RWPE1 (cell line): ENCODE data around the gene SEC16A.
A peak's percentile ranks its signal among the peaks of the same experiment; 100 is the strongest.
"Not testable (repeated sequence)": the region's sequence is repeated elsewhere in the genome, so short reads cannot be mapped to it uniquely, and the experiment has no call there.

Experiments
- CTCF ChIA-PET: fragments of 350-600 bp; sonication (Branson Sonifier 250); formaldehyde crosslinking; extraction: SDS; loops from one replicate; lab custom pipeline; 2021; lab: Yijun Ruan, JAX
- POLR2A ChIA-PET: fragments of 400-600 bp; formaldehyde crosslinking; extraction: SDS; loops from one replicate; lab custom pipeline; 2020; ENCODE audit warnings: antibody characterized with exemption; ENCODE audit not compliant: low non-redundant PET; lab: Yijun Ruan, JAX
- DNase-seq: peaks from one replicate; pipeline ENCODE4 v3.0.0; 2012; ENCODE audit warnings: low spot score
- H3K27ac ChIP-seq: fragments of 450-650 bp; 2 replicates; pipeline ENCODE4 v1.5.1; 2017
- CTCF ChIP-seq: fragments of 450-650 bp; conservative IDR thresholded peaks from 2 replicates; pipeline ENCODE4 v1.5.1; 2017; ENCODE audit warnings: low read depth, mild to moderate bottlenecking

SEC16A gene

DNA sequence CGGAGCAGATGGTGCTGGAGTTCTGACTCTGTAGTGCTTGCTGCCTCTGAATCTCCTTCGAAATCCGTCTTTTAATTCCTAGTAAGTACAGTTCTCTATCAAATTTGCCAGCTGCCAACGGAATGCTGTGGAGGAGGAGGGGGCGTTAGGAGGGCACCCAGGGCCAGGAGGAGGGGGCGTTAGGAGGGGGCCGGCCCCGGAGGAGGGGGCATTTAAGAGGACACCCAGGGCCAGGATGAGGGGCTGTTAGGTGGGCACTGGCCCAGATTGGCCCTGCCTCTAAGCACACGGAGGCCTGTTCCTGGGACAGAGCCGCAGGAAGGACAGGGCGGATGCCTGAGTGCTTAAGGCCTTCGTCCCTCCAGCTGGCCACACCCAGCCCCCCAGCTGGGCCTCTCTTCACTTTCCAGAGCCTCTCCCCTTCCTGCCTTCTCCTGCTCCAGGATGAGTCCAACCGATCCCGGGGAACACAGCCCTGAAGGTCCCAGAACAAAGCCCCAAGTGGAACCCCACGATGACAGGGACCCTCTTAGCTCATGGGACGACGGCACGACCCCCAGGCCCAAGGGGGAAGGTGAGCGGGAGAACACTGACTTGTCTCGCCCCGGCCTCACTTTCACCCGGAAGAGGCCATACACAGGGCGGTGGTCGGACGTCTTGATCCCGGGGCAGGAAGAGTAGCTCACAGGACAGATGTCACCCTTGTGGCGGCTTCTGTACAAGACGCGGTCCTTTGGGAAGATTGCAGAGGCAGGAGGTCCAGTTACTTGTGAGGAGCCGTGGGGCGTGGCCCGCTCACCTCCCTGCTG, 53.0 kb downstream of the SEC16A start:
- CTCF ChIA-PET, result interaction anchor here (0.6 kb wide), 2 partner anchors 13 to 51 kb away, joined by 3 read pairs; no protein-coding TSS in a partner anchor
- peak overlapping the region; percentile 39 for H3K27ac ChIP-seq
- no peak for TF ChIP-seq CTCF
- POLR2A ChIA-PET, result no interaction called here
- no peak for DNase-seq

DNA sequence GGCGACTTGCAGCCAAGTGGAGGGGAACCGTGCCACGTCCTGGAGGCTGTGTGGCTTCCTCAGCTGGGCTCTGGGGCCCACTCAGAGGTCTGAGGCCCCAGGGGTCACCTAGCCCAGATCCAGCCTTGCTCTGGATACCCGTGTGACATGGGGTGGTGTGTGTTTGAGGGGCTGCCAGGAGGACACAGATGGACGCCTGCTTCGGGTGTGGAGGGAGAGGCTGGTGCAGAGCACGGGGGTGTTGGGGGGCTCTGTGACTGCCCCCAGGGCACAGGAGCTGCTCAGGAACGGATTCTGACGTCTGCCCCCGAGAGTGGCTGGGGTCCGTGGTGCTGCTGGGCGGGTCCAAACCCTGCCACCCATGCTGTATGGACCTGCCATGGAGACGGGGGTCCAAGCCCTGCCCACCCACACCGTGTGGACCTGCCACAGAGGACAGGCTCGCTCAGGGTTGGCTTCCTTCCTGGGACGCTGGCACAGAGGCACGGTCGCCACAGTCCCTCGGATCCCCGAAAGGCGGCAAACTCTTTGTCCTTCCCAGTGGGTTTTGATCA, 53.7 kb downstream of the SEC16A start:
- CTCF ChIA-PET, result interaction anchor here (0.7 kb wide), 1 partner anchor 242 kb away, joined by 4 read pairs; no protein-coding TSS in a partner anchor

GRCh38 chr9:136426787-136427186, 56.1 kb downstream of the SEC16A start:
- no peak for DNase-seq
- no peak for TF ChIP-seq CTCF
- ChIA-PET POLR2A (interaction anchor here (0.7 kb wide), 1 partner anchor 15 kb away, joined by 5 read pairs; no protein-coding TSS in a partner anchor), CTCF (interaction anchor here (1.0 kb wide), 1 partner anchor 218 kb away, joined by 3 read pairs; no protein-coding TSS in a partner anchor)
- peak overlapping the region; percentile 50 for H3K27ac ChIP-seq

More for the DNA sequence above, 53.7 kb downstream of the SEC16A start:
- peak overlapping the region; percentile 39 for H3K27ac ChIP-seq
- DNase-seq, result no peak
- POLR2A ChIA-PET, result no interaction called here
- TF ChIP-seq CTCF, result no peak

GRCh38 chr9:136425367-136425766, 57.5 kb downstream of the SEC16A start:
- peak overlapping the region; percentile 50 for H3K27ac ChIP-seq
- not testable (repeated sequence) for DNase-seq
- CTCF ChIA-PET, result interaction anchor here (0.6 to 1.3 kb wide), 5 partner anchors 11 to 504 kb away, joined by 3 to 6 read pairs (median 3); no protein-coding TSS in a partner anchor
- POLR2A ChIA-PET, result interaction anchor here (0.6 kb wide), 1 partner anchor 16 kb away, joined by 3 read pairs; no protein-coding TSS in a partner anchor

GRCh38 chr9:136424750-136425362, 58.0 kb downstream of the SEC16A start:
- no peak for TF ChIP-seq CTCF
- POLR2A ChIA-PET, result interaction anchor here (0.7 kb wide), 1 partner anchor 317 kb away, joined by 3 read pairs; no protein-coding TSS in a partner anchor
- no peak for DNase-seq
- CTCF ChIA-PET, result interaction anchor here (0.6 to 1.3 kb wide), 6 partner anchors 11 to 503 kb away, joined by 3 to 6 read pairs (median 3); no protein-coding TSS in a partner anchor
- H3K27ac ChIP-seq, result peak overlapping the region; percentile 50

- no peak for TF ChIP-seq CTCF
- peak overlapping the region; percentile 50 for H3K27ac ChIP-seq
- POLR2A ChIA-PET, result no interaction called here
- CTCF ChIA-PET, result interaction anchor here (0.6 kb wide), 1 partner anchor 355 kb away, joined by 4 read pairs; no protein-coding TSS in a partner anchor
- no peak for DNase-seq
Measured at GRCh38 chr9:136423432-136424146, 59.3 kb downstream of the SEC16A start.
